Measurements from ENCODE around the gene ADAMTS19.
"Not testable (repeated sequence)": the region's sequence is repeated elsewhere in the genome, so short reads cannot be mapped to it uniquely, and the experiment has no call there.

Gene ADAMTS19

GRCh38 chr5:129608350-129608749 lies 148.3 kb downstream of the ADAMTS19 start:
- DNase-seq, result no peak

- no peak for DNase-seq
These were observed 149.6 kb downstream of the ADAMTS19 start for GRCh38 chr5:129609710-129610109.

- no peak for DNase-seq
These were observed 156.4 kb downstream of the ADAMTS19 start for GRCh38 chr5:129616517-129616916.

GRCh38 chr5:129617206-129617605 lies 157.1 kb downstream of the ADAMTS19 start:
- DNase-seq, result no peak

GRCh38 chr5:129619782-129620181 lies 159.7 kb downstream of the ADAMTS19 start:
- no peak for DNase-seq

GRCh38 chr5:129622531-129622930 lies 162.4 kb downstream of the ADAMTS19 start:
- DNase-seq, result no peak

- DNase-seq, result no peak
These were observed 169.5 kb downstream of the ADAMTS19 start for GRCh38 chr5:129629575-129629974.

GRCh38 chr5:129630101-129630500 lies 170.0 kb downstream of the ADAMTS19 start:
- no peak for DNase-seq

GRCh38 chr5:129631961-129632360 lies 171.9 kb downstream of the ADAMTS19 start:
- DNase-seq, result no peak

- not testable (repeated sequence) for DNase-seq
These were observed 177.4 kb downstream of the ADAMTS19 start for GRCh38 chr5:129637501-129637900.

- DNase-seq, result no peak
These were observed 179.2 kb downstream of the ADAMTS19 start for GRCh38 chr5:129639331-129639730.

GRCh38 chr5:129652349-129653056 lies 192.4 kb downstream of the ADAMTS19 start:
- DNase-seq, result no peak

GRCh38 chr5:129653057-129653375 lies 192.9 kb downstream of the ADAMTS19 start:
- DNase-seq, result no peak

- no peak for DNase-seq
These were observed 193.3 kb downstream of the ADAMTS19 start for GRCh38 chr5:129653442-129653841.

- DNase-seq, result no peak
These were observed 196.9 kb downstream of the ADAMTS19 start for GRCh38 chr5:129656952-129657351.

- no peak for DNase-seq
These were observed 198.7 kb downstream of the ADAMTS19 start for GRCh38 chr5:129658801-129659200.

GRCh38 chr5:129661366-129662035 lies 201.4 kb downstream of the ADAMTS19 start:
- no peak for DNase-seq

GRCh38 chr5:129664336-129664937 lies 204.3 kb downstream of the ADAMTS19 start:
- no peak for DNase-seq

- DNase-seq, result no peak
These were observed 210.9 kb downstream of the ADAMTS19 start for GRCh38 chr5:129670957-129671500.

GRCh38 chr5:129672006-129672405 lies 211.9 kb downstream of the ADAMTS19 start:
- no peak for DNase-seq

- DNase-seq, result no peak
These were observed 219.6 kb downstream of the ADAMTS19 start for GRCh38 chr5:129679671-129680070.

GRCh38 chr5:129687941-129688340 lies 227.8 kb downstream of the ADAMTS19 start:
- no peak for DNase-seq

- no peak for DNase-seq
These were observed 228.9 kb downstream of the ADAMTS19 start for GRCh38 chr5:129689045-129689444.

- no peak for DNase-seq
These were observed 231.1 kb downstream of the ADAMTS19 start for GRCh38 chr5:129691220-129691619.
